ENCODE measurements around the gene CEP44. TPM values are rescaled to one million over a fixed set of nuclear protein-coding genes. Genes with fewer than 3 reads are reported as not detected.

The CEP44 gene
- polyA plus RNA-seq, 1 experiment: 3.4 TPM

- H3K36me3 ChIP-seq (ENCODE audit: control insufficient read depth, insufficient read depth, low read length): no peaks in the 10 kb centered on the region
- POLR2A ChIA-PET: no interaction called here
- TF ChIP-seq CTCF (IDR thresholded peaks at IDR 0.05; ENCODE audit: insufficient read depth, low read depth, low read length): no peak
- H3K27me3 ChIP-seq (ENCODE audit: control insufficient read depth, insufficient read depth, low read length): no peaks in the 10 kb centered on the region
- DNase-seq (ENCODE audit: low read depth): no peak
- H3K4me3 ChIP-seq (ENCODE audit: low read depth, low read length): no peak overlapping the region
- CTCF ChIA-PET: no interaction called here
These were observed 9.3 kb upstream of the CEP44 start for GRCh38 chr4:174274436-174274835.

GRCh38 chr4:174275101-174275500 lies 8.6 kb upstream of the CEP44 start:
- H3K36me3 ChIP-seq (ENCODE audit: control insufficient read depth, insufficient read depth, low read length): no peaks in the 10 kb centered on the region
- CTCF ChIA-PET: no interaction called here
- H3K27me3 ChIP-seq (ENCODE audit: control insufficient read depth, insufficient read depth, low read length): no peaks in the 10 kb centered on the region
- DNase-seq (ENCODE audit: low read depth): no peak
- no peak for TF ChIP-seq CTCF (IDR thresholded peaks at IDR 0.05; ENCODE audit: insufficient read depth, low read depth, low read length)
- POLR2A ChIA-PET: no interaction called here
- no peak overlapping the region for H3K4me3 ChIP-seq (ENCODE audit: low read depth, low read length)

GRCh38 chr4:174277433-174277832 lies 6.3 kb upstream of the CEP44 start:
- H3K4me3 ChIP-seq (ENCODE audit: low read depth, low read length): no peak overlapping the region
- CTCF ChIA-PET: interaction anchor here (1.4 kb wide), 1 partner anchor 60 kb away, joined by 3 read pairs; no protein-coding TSS in a partner anchor
- no peak for TF ChIP-seq CTCF (IDR thresholded peaks at IDR 0.05; ENCODE audit: insufficient read depth, low read depth, low read length)
- POLR2A ChIA-PET: no interaction called here
- DNase-seq (ENCODE audit: low read depth): no peak
- H3K27me3 ChIP-seq (ENCODE audit: control insufficient read depth, insufficient read depth, low read length): no peaks in the 10 kb centered on the region
- no peaks in the 10 kb centered on the region for H3K36me3 ChIP-seq (ENCODE audit: control insufficient read depth, insufficient read depth, low read length)

- no peaks in the 10 kb centered on the region for H3K36me3 ChIP-seq (ENCODE audit: control insufficient read depth, insufficient read depth, low read length)
- ChIA-PET POLR2A (no interaction called here), CTCF (no interaction called here)
- no peak for TF ChIP-seq CTCF (IDR thresholded peaks at IDR 0.05; ENCODE audit: insufficient read depth, low read depth, low read length)
- H3K27me3 ChIP-seq (ENCODE audit: control insufficient read depth, insufficient read depth, low read length): no peaks in the 10 kb centered on the region
- no peak overlapping the region for H3K4me3 ChIP-seq (ENCODE audit: low read depth, low read length)
- DNase-seq (ENCODE audit: low read depth): no peak
These were observed 5.2 kb upstream of the CEP44 start for GRCh38 chr4:174278467-174278866.

- DNase-seq (ENCODE audit: low read depth): no peak
- Histone ChIP-seq H3K4me3 (ENCODE audit: low read depth, low read length) (no peak overlapping the region), H3K27me3 (ENCODE audit: control insufficient read depth, insufficient read depth, low read length) (no peaks in the 10 kb centered on the region), H3K36me3 (ENCODE audit: control insufficient read depth, insufficient read depth, low read length) (no peaks in the 10 kb centered on the region)
- ChIA-PET POLR2A (no interaction called here), CTCF (no interaction called here)
- TF ChIP-seq CTCF (IDR thresholded peaks at IDR 0.05; ENCODE audit: insufficient read depth, low read depth, low read length): no peak
These were observed 4.1 kb upstream of the CEP44 start for GRCh38 chr4:174279433-174280155.

All from BJ (cell line).